ENCODE data around the gene PLEKHF1. TPM values are rescaled to one million over a fixed set of nuclear protein-coding genes. Genes with fewer than 3 reads are reported as not detected.

PLEKHF1 gene
- total RNA-seq, 1 donor from 2014 or later: 0.92 TPM

- no peaks in the 10 kb centered on the region for H3K36me3 Mint-ChIP-seq
- H3K4me3 Mint-ChIP-seq: no peak overlapping the region
- no peak for DNase-seq (ENCODE audit: low spot score in 2 of 2, unreplicated experiment in 2 of 2)
- H3K9me3 Mint-ChIP-seq: no peaks in the 10 kb centered on the region
- H3K27ac Mint-ChIP-seq: no peak overlapping the region
- H3K27me3 Mint-ChIP-seq (ENCODE audit: low read depth): peaks cover 37% of the 10 kb centered on the region
- TF ChIP-seq, protein P1, sequence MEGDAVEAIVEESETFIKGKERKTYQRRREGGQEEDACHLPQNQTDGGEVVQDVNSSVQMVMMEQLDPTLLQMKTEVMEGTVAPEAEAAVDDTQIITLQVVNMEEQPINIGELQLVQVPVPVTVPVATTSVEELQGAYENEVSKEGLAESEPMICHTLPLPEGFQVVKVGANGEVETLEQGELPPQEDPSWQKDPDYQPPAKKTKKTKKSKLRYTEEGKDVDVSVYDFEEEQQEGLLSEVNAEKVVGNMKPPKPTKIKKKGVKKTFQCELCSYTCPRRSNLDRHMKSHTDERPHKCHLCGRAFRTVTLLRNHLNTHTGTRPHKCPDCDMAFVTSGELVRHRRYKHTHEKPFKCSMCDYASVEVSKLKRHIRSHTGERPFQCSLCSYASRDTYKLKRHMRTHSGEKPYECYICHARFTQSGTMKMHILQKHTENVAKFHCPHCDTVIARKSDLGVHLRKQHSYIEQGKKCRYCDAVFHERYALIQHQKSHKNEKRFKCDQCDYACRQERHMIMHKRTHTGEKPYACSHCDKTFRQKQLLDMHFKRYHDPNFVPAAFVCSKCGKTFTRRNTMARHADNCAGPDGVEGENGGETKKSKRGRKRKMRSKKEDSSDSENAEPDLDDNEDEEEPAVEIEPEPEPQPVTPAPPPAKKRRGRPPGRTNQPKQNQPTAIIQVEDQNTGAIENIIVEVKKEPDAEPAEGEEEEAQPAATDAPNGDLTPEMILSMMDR (IDR thresholded peaks at IDR 0.05; ENCODE audit: unreplicated experiment): no peak
- peaks cover 11% of the 10 kb centered on the region for H3K4me1 Mint-ChIP-seq
Observed at GRCh38 chr19:29645491-29645867, 19.8 kb upstream of the PLEKHF1 start.

DNA sequence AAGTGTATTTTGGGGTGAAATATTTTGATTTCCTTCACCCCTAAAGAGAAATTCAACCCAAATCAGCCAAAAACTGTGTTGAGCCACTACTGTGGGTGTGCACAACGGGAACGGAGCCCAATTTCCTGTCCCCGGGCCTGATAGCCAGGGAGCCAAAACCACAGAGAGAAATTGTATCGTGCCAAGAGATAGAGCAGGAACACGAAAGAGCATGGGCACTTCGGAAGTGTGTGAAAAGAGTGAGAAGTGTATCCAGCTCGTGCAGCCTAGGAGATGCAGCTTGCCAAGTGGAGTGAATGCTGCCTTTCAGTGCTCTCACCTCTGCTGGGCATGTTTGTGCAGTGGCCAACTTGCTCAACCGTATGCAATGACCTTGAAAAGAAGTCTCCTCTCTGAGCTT, 19.4 kb upstream of the PLEKHF1 start:
- Mint-ChIP-seq H3K9me3 (no peaks in the 10 kb centered on the region), H3K36me3 (no peaks in the 10 kb centered on the region), H3K27ac (no peak overlapping the region), H3K4me3 (no peak overlapping the region), H3K4me1 (peaks cover 13% of the 10 kb centered on the region), H3K27me3 (ENCODE audit: low read depth) (peaks cover 36% of the 10 kb centered on the region)
- DNase-seq (ENCODE audit: low spot score in 2 of 2, unreplicated experiment in 2 of 2): no peak
- TF ChIP-seq, protein P1 (IDR thresholded peaks at IDR 0.05; ENCODE audit: unreplicated experiment): no peak

- Mint-ChIP-seq H3K9me3 (peaks cover 8% of the 10 kb centered on the region), H3K36me3 (no peaks in the 10 kb centered on the region), H3K27me3 (ENCODE audit: low read depth) (peaks cover 25% of the 10 kb centered on the region), H3K27ac (no peak overlapping the region), H3K4me1 (peaks cover 10% of the 10 kb centered on the region), H3K4me3 (no peak overlapping the region)
- DNase-seq (ENCODE audit: low spot score in 2 of 2, unreplicated experiment in 2 of 2): no peak
- TF ChIP-seq, protein P1 (IDR thresholded peaks at IDR 0.05; ENCODE audit: unreplicated experiment): no peak
Observed at GRCh38 chr19:29650772-29651387, 14.4 kb upstream of the PLEKHF1 start.

DNA sequence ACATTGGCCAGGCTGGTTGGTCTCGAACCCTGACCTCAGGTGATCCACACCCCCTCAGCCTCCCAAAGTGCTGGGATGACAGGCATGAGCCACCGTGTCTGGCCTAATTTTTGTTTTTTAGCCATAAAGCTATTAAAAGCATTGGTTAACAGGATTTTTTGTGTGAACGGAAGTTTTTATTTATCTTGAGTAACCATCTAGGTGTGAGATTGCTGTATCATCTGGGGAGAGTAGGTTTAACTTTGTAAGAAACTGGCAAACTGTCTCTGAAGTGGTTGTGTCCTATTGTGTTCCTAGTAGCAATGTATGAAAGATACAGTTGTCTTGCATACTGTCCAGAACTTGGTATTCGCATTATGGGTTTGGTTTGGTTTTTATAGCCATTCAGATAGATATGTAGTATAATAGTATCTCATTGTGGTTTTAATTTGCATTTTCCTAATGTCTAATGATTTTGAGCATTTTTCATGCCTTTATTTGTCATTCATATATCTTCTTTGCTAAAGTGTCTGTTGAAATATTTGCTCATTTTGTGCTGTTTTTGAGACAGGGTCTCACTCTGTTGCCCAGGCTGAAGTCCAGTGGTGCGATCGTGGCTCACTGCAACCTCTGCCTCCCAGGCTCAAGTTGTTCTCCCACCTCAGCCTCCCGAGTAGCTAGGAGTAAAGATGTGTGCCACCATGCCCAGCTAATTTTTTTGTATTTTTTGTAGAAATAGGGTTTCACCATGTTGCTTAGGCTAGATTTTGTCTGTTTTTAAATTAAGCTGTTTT, 13.5 kb upstream of the PLEKHF1 start:
- Mint-ChIP-seq H3K27me3 (ENCODE audit: low read depth) (peaks cover 19% of the 10 kb centered on the region), H3K36me3 (no peaks in the 10 kb centered on the region), H3K4me1 (peaks cover 8% of the 10 kb centered on the region), H3K4me3 (no peak overlapping the region), H3K9me3 (peaks cover 8% of the 10 kb centered on the region), H3K27ac (no peak overlapping the region)
- TF ChIP-seq, protein P1 (IDR thresholded peaks at IDR 0.05; ENCODE audit: unreplicated experiment): no peak
- no peak for DNase-seq (ENCODE audit: low spot score in 2 of 2, unreplicated experiment in 2 of 2)

DNA sequence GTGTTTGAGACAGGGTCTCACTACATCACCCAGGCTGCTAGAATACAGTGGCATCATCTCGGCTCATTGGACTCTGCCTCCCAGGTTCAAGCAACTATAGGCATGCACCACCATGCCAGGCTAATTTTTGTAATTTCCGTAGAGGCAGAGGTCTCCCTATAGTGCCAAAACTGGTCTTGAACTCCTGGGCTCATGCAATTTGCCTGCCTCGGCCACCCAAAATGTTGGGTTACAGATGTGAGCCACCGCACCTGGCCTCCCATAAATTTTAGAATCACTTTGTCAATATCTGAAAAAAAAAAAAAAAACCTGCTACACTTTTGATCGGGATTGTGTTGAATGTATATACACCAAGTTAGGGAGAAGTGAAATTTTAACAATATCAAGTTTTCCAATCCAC, 11.9 kb upstream of the PLEKHF1 start:
- Mint-ChIP-seq H3K27ac (no peak overlapping the region), H3K27me3 (ENCODE audit: low read depth) (peaks cover 17% of the 10 kb centered on the region), H3K4me1 (peaks cover 8% of the 10 kb centered on the region), H3K9me3 (peaks cover 8% of the 10 kb centered on the region), H3K36me3 (no peaks in the 10 kb centered on the region), H3K4me3 (no peak overlapping the region)
- TF ChIP-seq, protein P1 (IDR thresholded peaks at IDR 0.05; ENCODE audit: unreplicated experiment): no peak
- no peak for DNase-seq (ENCODE audit: low spot score in 2 of 2, unreplicated experiment in 2 of 2)

Data from mesothelial cell of epicardium (in vitro differentiated cells).